ENCODE measurements around the gene ANKRD24.

ANKRD24 gene

GRCh38 chr19:4164262-4164661 is 18.2 kb upstream of the ANKRD24 start:
- TF ChIP-seq EZH2 (IDR thresholded peaks at IDR 0.05) = no peak
- TF ChIP-seq FOXP2 (optimal IDR thresholded peaks at IDR 0.05; ENCODE audit: control extremely low read depth, extremely low read length, insufficient read depth) = no peak
- no peak for TF ChIP-seq POLR2AphosphoS5 (IDR thresholded peaks at IDR 0.05; ENCODE audit: borderline replicate concordance, low read depth, low read length)
- no peak overlapping the region for H3K9ac ChIP-seq (ENCODE audit: insufficient read length)
- no peak for DNase-seq (ENCODE audit: low read depth, low spot score)
- no peaks in the 10 kb centered on the region for H3K36me3 ChIP-seq (ENCODE audit: insufficient read depth, low read length)
- no peak overlapping the region for H3K4me3 ChIP-seq
- H3K27ac ChIP-seq = no peak overlapping the region
- no peaks in the 10 kb centered on the region for H3K9me3 ChIP-seq (ENCODE audit: low read depth, low read length)

- Histone ChIP-seq H3K9ac (ENCODE audit: insufficient read length) (no peak overlapping the region), H3K9me3 (ENCODE audit: low read depth, low read length) (no peaks in the 10 kb centered on the region), H3K4me3 (no peak overlapping the region), H3K27ac (no peak overlapping the region), H3K36me3 (ENCODE audit: insufficient read depth, low read length) (no peaks in the 10 kb centered on the region)
- TF ChIP-seq EZH2 (IDR thresholded peaks at IDR 0.05) (no peak), POLR2AphosphoS5 (IDR thresholded peaks at IDR 0.05; ENCODE audit: borderline replicate concordance, low read depth, low read length) (no peak), FOXP2 (optimal IDR thresholded peaks at IDR 0.05; ENCODE audit: control extremely low read depth, extremely low read length, insufficient read depth) (no peak)
- no peak for DNase-seq (ENCODE audit: low read depth, low spot score)
Observed at GRCh38 chr19:4171676-4172075, 10.8 kb upstream of the ANKRD24 start.

GRCh38 chr19:4172861-4173473 is 9.5 kb upstream of the ANKRD24 start:
- H3K36me3 ChIP-seq (ENCODE audit: insufficient read depth, low read length) = no peaks in the 10 kb centered on the region
- no peaks in the 10 kb centered on the region for H3K9me3 ChIP-seq (ENCODE audit: low read depth, low read length)
- no peak overlapping the region for H3K9ac ChIP-seq (ENCODE audit: insufficient read length)
- no peak for TF ChIP-seq FOXP2 (optimal IDR thresholded peaks at IDR 0.05; ENCODE audit: control extremely low read depth, extremely low read length, insufficient read depth)
- TF ChIP-seq POLR2AphosphoS5 (IDR thresholded peaks at IDR 0.05; ENCODE audit: borderline replicate concordance, low read depth, low read length) = no peak
- TF ChIP-seq EZH2 (IDR thresholded peaks at IDR 0.05) = no peak
- DNase-seq (ENCODE audit: low read depth, low spot score) = no peak
- H3K4me3 ChIP-seq = no peak overlapping the region
- no peak overlapping the region for H3K27ac ChIP-seq

GRCh38 chr19:4173479-4174212 is 8.8 kb upstream of the ANKRD24 start:
- no peak for TF ChIP-seq POLR2AphosphoS5 (IDR thresholded peaks at IDR 0.05; ENCODE audit: borderline replicate concordance, low read depth, low read length)
- no peak for TF ChIP-seq FOXP2 (optimal IDR thresholded peaks at IDR 0.05; ENCODE audit: control extremely low read depth, extremely low read length, insufficient read depth)
- no peak for TF ChIP-seq EZH2 (IDR thresholded peaks at IDR 0.05)
- H3K36me3 ChIP-seq (ENCODE audit: insufficient read depth, low read length) = no peaks in the 10 kb centered on the region
- H3K9ac ChIP-seq (ENCODE audit: insufficient read length) = no peak overlapping the region
- DNase-seq (ENCODE audit: low read depth, low spot score) = no peak
- H3K27ac ChIP-seq = no peak overlapping the region
- H3K9me3 ChIP-seq (ENCODE audit: low read depth, low read length) = no peaks in the 10 kb centered on the region
- no peak overlapping the region for H3K4me3 ChIP-seq

- no peak overlapping the region for H3K27ac ChIP-seq
- H3K36me3 ChIP-seq (ENCODE audit: insufficient read depth, low read length) = no peaks in the 10 kb centered on the region
- H3K9ac ChIP-seq (ENCODE audit: insufficient read length) = no peak overlapping the region
- TF ChIP-seq POLR2AphosphoS5 (IDR thresholded peaks at IDR 0.05; ENCODE audit: borderline replicate concordance, low read depth, low read length) (no peak), FOXP2 (optimal IDR thresholded peaks at IDR 0.05; ENCODE audit: control extremely low read depth, extremely low read length, insufficient read depth) (no peak), EZH2 (IDR thresholded peaks at IDR 0.05) (no peak)
- no peaks in the 10 kb centered on the region for H3K9me3 ChIP-seq (ENCODE audit: low read depth, low read length)
- H3K4me3 ChIP-seq = no peak overlapping the region
- DNase-seq (ENCODE audit: low read depth, low spot score) = no peak
Observed at GRCh38 chr19:4174213-4174894, 8.1 kb upstream of the ANKRD24 start.

- Histone ChIP-seq H3K4me3 (no peak overlapping the region), H3K36me3 (ENCODE audit: insufficient read depth, low read length) (no peaks in the 10 kb centered on the region; the same call in 1 of the 2 replicates), H3K27ac (no peak overlapping the region), H3K9me3 (ENCODE audit: low read depth, low read length) (no peaks in the 10 kb centered on the region), H3K9ac (ENCODE audit: insufficient read length) (no peak overlapping the region)
- no peak for TF ChIP-seq FOXP2 (optimal IDR thresholded peaks at IDR 0.05; ENCODE audit: control extremely low read depth, extremely low read length, insufficient read depth)
- TF ChIP-seq POLR2AphosphoS5 (IDR thresholded peaks at IDR 0.05; ENCODE audit: borderline replicate concordance, low read depth, low read length) = no peak; the same call in 1 of the 2 replicates
- TF ChIP-seq EZH2 (IDR thresholded peaks at IDR 0.05) = no peak
- DNase-seq (ENCODE audit: low read depth, low spot score) = no peak
Observed at GRCh38 chr19:4174895-4175668, 7.4 kb upstream of the ANKRD24 start.

GRCh38 chr19:4175669-4175931 is 6.9 kb upstream of the ANKRD24 start:
- H3K4me3 ChIP-seq = no peak overlapping the region
- no peak for DNase-seq (ENCODE audit: low read depth, low spot score)
- H3K36me3 ChIP-seq (ENCODE audit: insufficient read depth, low read length) = peaks cover 4% of the 10 kb centered on the region; the same call in 1 of the 2 replicates
- no peaks in the 10 kb centered on the region for H3K9me3 ChIP-seq (ENCODE audit: low read depth, low read length)
- no peak for TF ChIP-seq EZH2 (IDR thresholded peaks at IDR 0.05)
- no peak for TF ChIP-seq FOXP2 (optimal IDR thresholded peaks at IDR 0.05; ENCODE audit: control extremely low read depth, extremely low read length, insufficient read depth)
- no peak for TF ChIP-seq POLR2AphosphoS5 (IDR thresholded peaks at IDR 0.05; ENCODE audit: borderline replicate concordance, low read depth, low read length)
- H3K9ac ChIP-seq (ENCODE audit: insufficient read length) = no peak overlapping the region
- no peak overlapping the region for H3K27ac ChIP-seq

GRCh38 chr19:4177146-4177545 is 5.3 kb upstream of the ANKRD24 start:
- no peaks in the 10 kb centered on the region for H3K9me3 ChIP-seq (ENCODE audit: low read depth, low read length)
- H3K27ac ChIP-seq = no peak overlapping the region
- peaks cover 7% of the 10 kb centered on the region; the same call in 1 of the 2 replicates for H3K36me3 ChIP-seq (ENCODE audit: insufficient read depth, low read length)
- no peak for DNase-seq (ENCODE audit: low read depth, low spot score)
- no peak overlapping the region for H3K4me3 ChIP-seq
- TF ChIP-seq FOXP2 (optimal IDR thresholded peaks at IDR 0.05; ENCODE audit: control extremely low read depth, extremely low read length, insufficient read depth) = no peak
- no peak for TF ChIP-seq POLR2AphosphoS5 (IDR thresholded peaks at IDR 0.05; ENCODE audit: borderline replicate concordance, low read depth, low read length)
- TF ChIP-seq EZH2 (IDR thresholded peaks at IDR 0.05) = no peak
- H3K9ac ChIP-seq (ENCODE audit: insufficient read length) = no peak overlapping the region

Data from SK-N-MC (cell line).